ENCODE results near the gene RPL10A. TPM values are rescaled to one million over a fixed set of nuclear protein-coding genes. Genes with fewer than 3 reads are reported as not detected.

RPL10A gene
- total RNA-seq, 4 donors from 2014 or later: 1,152 to 2,101 (median 1,461) TPM

DNA sequence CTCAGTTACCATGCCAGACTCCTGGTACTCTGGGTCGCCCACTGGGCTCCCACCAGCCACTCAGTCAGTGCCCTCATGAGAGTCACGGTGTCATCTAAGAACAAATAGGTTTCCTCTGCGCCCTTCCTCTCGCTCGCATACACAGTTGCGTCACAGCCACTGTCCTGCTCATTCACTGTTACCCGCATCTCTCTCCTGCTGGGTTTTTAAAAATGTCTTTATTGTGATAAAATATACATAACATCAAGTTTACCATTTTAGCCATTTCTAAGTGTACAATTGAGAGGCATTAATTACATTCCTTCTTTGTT lies 24.7 kb downstream of the RPL10A start:
- no peak overlapping the region for H3K4me3 ChIP-seq
- TF ChIP-seq, protein P1, sequence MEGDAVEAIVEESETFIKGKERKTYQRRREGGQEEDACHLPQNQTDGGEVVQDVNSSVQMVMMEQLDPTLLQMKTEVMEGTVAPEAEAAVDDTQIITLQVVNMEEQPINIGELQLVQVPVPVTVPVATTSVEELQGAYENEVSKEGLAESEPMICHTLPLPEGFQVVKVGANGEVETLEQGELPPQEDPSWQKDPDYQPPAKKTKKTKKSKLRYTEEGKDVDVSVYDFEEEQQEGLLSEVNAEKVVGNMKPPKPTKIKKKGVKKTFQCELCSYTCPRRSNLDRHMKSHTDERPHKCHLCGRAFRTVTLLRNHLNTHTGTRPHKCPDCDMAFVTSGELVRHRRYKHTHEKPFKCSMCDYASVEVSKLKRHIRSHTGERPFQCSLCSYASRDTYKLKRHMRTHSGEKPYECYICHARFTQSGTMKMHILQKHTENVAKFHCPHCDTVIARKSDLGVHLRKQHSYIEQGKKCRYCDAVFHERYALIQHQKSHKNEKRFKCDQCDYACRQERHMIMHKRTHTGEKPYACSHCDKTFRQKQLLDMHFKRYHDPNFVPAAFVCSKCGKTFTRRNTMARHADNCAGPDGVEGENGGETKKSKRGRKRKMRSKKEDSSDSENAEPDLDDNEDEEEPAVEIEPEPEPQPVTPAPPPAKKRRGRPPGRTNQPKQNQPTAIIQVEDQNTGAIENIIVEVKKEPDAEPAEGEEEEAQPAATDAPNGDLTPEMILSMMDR (IDR thresholded peaks at IDR 0.05): no peak
- no peak for TF ChIP-seq POLR2A (IDR thresholded peaks at IDR 0.05)
- 67 to 82% methylated on average over 6 to 7 of the region's 7 CpGs for WGBS, 2 donors
- no peaks in the 10 kb centered on the region for H3K9me3 ChIP-seq
- no peak for DNase-seq
- intact Hi-C loops (cut with DNase I): no loop called here
- H3K4me1 ChIP-seq: peaks cover 65 to 89% (median 66%) of the 10 kb centered on the region in 3 donors
- H3K27me3 ChIP-seq: peaks cover 0 to 17% (median 0%) of the 10 kb centered on the region in 4 donors
- peaks cover 0 to 4% (median 0%) of the 10 kb centered on the region in 3 donors for H3K36me3 ChIP-seq
- peak overlapping the region; percentile 95 to 99 (median 98) for H3K27ac ChIP-seq

- peaks cover 65 to 89% (median 67%) of the 10 kb centered on the region in 3 donors for H3K4me1 ChIP-seq
- whole genome bisulfite sequencing, 2 donors: 73 to 74% methylated on average over 25 to 27 of the region's 28 CpGs
- H3K36me3 ChIP-seq: peaks cover 0 to 4% (median 0%) of the 10 kb centered on the region in 3 donors
- intact Hi-C loops (cut with DNase I): no loop called here
- peak overlapping the region in 2 of 4 donors; percentile 89 to 96 for H3K4me3 ChIP-seq
- peaks cover 0 to 22% (median 0%) of the 10 kb centered on the region in 4 donors for H3K27me3 ChIP-seq
- DNase-seq: no peak
- TF ChIP-seq, protein P1 (IDR thresholded peaks at IDR 0.05): no peak
- no peak for TF ChIP-seq POLR2A (IDR thresholded peaks at IDR 0.05)
- no peaks in the 10 kb centered on the region for H3K9me3 ChIP-seq
- peak overlapping the region; percentile 95 to 99 (median 98) for H3K27ac ChIP-seq
Observed at GRCh38 chr6:35493307-35493983, 25.2 kb downstream of the RPL10A start.

DNA sequence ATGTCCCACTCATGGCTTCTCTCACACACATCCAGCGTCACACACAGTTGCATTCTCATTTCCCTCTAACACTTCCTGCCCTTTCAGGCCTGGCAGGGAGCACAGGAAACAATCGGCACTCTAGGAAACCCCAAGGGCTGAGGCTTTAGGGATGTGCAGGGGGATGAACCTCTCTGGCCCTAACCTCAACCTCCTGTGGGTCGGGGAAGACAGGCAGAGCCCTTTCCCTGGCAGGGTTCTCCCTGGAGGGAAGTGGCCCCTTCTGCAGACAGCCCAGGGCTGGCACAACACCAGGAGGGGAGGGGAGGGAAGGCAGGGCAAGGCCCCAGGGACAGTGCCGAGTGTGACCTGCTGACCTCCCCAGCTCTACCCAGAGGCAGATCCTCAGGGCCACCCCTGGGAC lies 26.0 kb downstream of the RPL10A start:
- peak overlapping the region in 3 of 4 donors; percentile 83 to 96 (median 89) for H3K4me3 ChIP-seq

DNA sequence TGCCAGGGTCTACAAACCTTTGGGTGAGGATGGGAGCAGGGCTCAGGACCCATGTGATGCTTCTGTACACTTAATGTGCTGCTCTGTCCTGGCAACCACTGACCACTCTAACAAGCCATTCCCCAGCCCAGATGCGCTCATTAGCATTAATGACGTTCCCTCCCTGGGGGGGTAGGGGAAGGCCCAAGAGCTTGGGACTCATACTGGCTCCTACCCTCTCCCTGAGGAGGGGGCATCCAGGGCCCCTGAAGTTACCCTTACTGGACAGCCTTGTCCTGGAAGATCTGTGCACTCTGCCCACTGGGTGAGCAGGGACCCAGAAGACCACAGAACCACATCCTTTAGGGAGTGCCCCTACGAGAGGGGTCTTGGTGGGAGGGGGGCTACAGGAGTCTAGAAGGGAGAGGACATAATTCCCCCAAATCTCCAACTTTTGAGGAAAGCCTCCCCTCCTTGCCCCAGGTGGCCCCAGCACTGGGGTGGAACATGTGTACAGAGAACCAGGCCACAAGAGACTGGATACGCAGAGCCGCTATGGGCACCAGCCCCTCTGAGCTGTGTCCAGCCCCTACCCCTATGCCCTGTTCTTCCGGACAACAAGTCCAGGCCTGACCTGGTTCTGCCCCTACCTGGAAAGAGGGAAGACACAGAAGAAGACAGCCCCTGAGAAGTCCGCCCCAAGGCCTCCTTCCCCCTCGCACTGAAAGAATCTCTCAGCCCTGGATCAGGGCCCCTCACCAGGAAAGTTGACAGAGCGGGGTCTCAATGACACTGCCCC lies 27.2 kb downstream of the RPL10A start:
- intact Hi-C loops (cut with DNase I): no loop called here
- DNase-seq: no peak
- H3K27me3 ChIP-seq: peaks cover 0 to 39% (median 0%) of the 10 kb centered on the region in 4 donors
- TF ChIP-seq, protein P1 (IDR thresholded peaks at IDR 0.05): no peak
- peak in 1 of 4 donors; percentile 12 for TF ChIP-seq POLR2A (IDR thresholded peaks at IDR 0.05)
- H3K9me3 ChIP-seq: no peaks in the 10 kb centered on the region
- peaks cover 0 to 4% (median 0%) of the 10 kb centered on the region in 3 donors for H3K36me3 ChIP-seq
- peak overlapping the region; percentile 95 to 99 (median 98) for H3K27ac ChIP-seq
- peaks cover 48 to 79% (median 51%) of the 10 kb centered on the region in 3 donors for H3K4me1 ChIP-seq
- 51 to 58% methylated on average over 3 to 4 of the region's 9 CpGs for WGBS, 2 donors
- H3K4me3 ChIP-seq: peak overlapping the region; percentile 83 to 96 (median 92)

More for the DNA sequence above, 26.0 kb downstream of the RPL10A start:
- TF ChIP-seq, protein P1 (IDR thresholded peaks at IDR 0.05): no peak
- no peak for TF ChIP-seq POLR2A (IDR thresholded peaks at IDR 0.05)
- no peaks in the 10 kb centered on the region for H3K9me3 ChIP-seq
- H3K27ac ChIP-seq: peak overlapping the region; percentile 95 to 99 (median 98)
- H3K36me3 ChIP-seq: peaks cover 0 to 4% (median 0%) of the 10 kb centered on the region in 3 donors
- no peak for DNase-seq
- peaks cover 0 to 28% (median 0%) of the 10 kb centered on the region in 4 donors for H3K27me3 ChIP-seq
- WGBS, 2 donors: 0 to 5% methylated on average over 2 to 3 of the region's 4 CpGs
- intact Hi-C loops (cut with DNase I): no loop called here
- H3K4me1 ChIP-seq: peaks cover 61 to 89% (median 64%) of the 10 kb centered on the region in 3 donors
